DND-41 (cell line): Measurements from ENCODE around the gene UBL4B.

Source experiments
- ATAC-seq: fragments of 200-7000 bp; cut with Tn5 transposase; 3 replicates; pipeline ENCODE4 v1.9.1; 2021; ENCODE audit warnings: low read depth; ENCODE audit not compliant: insufficient read depth
- DNase-seq: peaks from one replicate; pipeline ENCODE4 v3.0.0-alpha.2; 2020
- H2AFZ ChIP-seq: 2 replicates; pipeline ENCODE4 v1.6.0; 2012; ENCODE audit warnings: low read depth, low read length
- H3K27ac ChIP-seq: 2 replicates; pipeline ENCODE4 v1.5.1; 2012; ENCODE audit warnings: low read length, inconsistent platforms
- H3K27me3 ChIP-seq: fragments of 200-600 bp; sonication (generic); 2 replicates; pipeline ENCODE4 v1.6.0; 2012; ENCODE audit warnings: low read length, mild to moderate bottlenecking, inconsistent platforms; ENCODE audit not compliant: insufficient read depth, poor library complexity
- H3K36me3 ChIP-seq: 2 replicates; pipeline ENCODE4 v1.5.1; 2012; ENCODE audit warnings: low read length, inconsistent platforms; ENCODE audit not compliant: insufficient read depth
- H3K4me1 ChIP-seq: 2 replicates; pipeline ENCODE4 v1.5.1; 2012; ENCODE audit warnings: mild to moderate bottlenecking, low read length; ENCODE audit not compliant: insufficient read depth
- H3K4me2 ChIP-seq: 2 replicates; pipeline ENCODE4 v1.6.0; 2012; ENCODE audit warnings: mild to moderate bottlenecking, moderate library complexity, low read length, inconsistent platforms; ENCODE audit not compliant: insufficient read depth
- H3K4me3 ChIP-seq, 2 experiments: fragments of 200-600 bp in 1 of 2; shearing (Covaris generic) in 1 of 2; 2 replicates each; pipeline ENCODE4 v1.5.1; 2012 to 2016; ENCODE audit warnings: inconsistent platforms in 2 of 2, low read length in 2 of 2, mild to moderate bottlenecking in 2 of 2, low read depth in 1 of 2, moderate library complexity in 1 of 2
- H3K79me2 ChIP-seq: 2 replicates; pipeline ENCODE4 v1.6.0; 2012; ENCODE audit warnings: low read length, inconsistent platforms; ENCODE audit not compliant: insufficient read depth
- H3K9ac ChIP-seq: 2 replicates; pipeline ENCODE4 v1.6.0; 2012; ENCODE audit warnings: low read depth, mild to moderate bottlenecking, inconsistent platforms, low read length, moderate library complexity
- H3K9me3 ChIP-seq: 2 replicates; pipeline ENCODE4 v1.5.1; 2012; ENCODE audit warnings: low read length, moderate library complexity, mild to moderate bottlenecking, inconsistent platforms; ENCODE audit not compliant: insufficient read depth, severe bottlenecking
- H4K20me1 ChIP-seq: 2 replicates; pipeline ENCODE4 v1.6.0; 2012; ENCODE audit warnings: low read length; ENCODE audit not compliant: insufficient read depth
- CTCF ChIP-seq: IDR thresholded peaks from 2 replicates; pipeline ENCODE4 v1.5.1; 2012; ENCODE audit warnings: borderline replicate concordance, low read length, moderate library complexity, mild to moderate bottlenecking; ENCODE audit not compliant: poor library complexity, severe bottlenecking; ENCODE audit errors: extremely low read depth
- EZH2 ChIP-seq: IDR thresholded peaks from 3 replicates; pipeline ENCODE4 v1.6.1; 2012; ENCODE audit warnings: borderline replicate concordance, low read depth, mild to moderate bottlenecking, moderate library complexity, low read length, inconsistent platforms; ENCODE audit not compliant: severe bottlenecking

UBL4B gene

GRCh38 chr1:110160538-110161100, 48.4 kb downstream of the UBL4B start:
- H3K9ac ChIP-seq, result no peak overlapping the region

GRCh38 chr1:110161165-110161564, 48.9 kb downstream of the UBL4B start:
- Histone ChIP-seq H3K9me3 (no peaks in the 10 kb centered on the region), H3K27me3 (peaks cover 9% of the 10 kb centered on the region), H3K4me3 (no peak overlapping the region), H3K4me2 (no peak overlapping the region), H4K20me1 (no peaks in the 10 kb centered on the region), H3K36me3 (no peaks in the 10 kb centered on the region), H2AFZ (no peak overlapping the region), H3K9ac (no peak overlapping the region), H3K27ac (no peak overlapping the region), H3K4me1 (no peaks in the 10 kb centered on the region), H3K79me2 (no peaks in the 10 kb centered on the region)
- no peak for DNase-seq
- TF ChIP-seq CTCF (no peak), EZH2 (no peak)
- no peak for ATAC-seq

More at GRCh38 chr1:110160538-110161100, 48.4 kb downstream of the UBL4B start:
- Histone ChIP-seq H3K4me1 (no peaks in the 10 kb centered on the region), H2AFZ (no peak overlapping the region), H3K27ac (no peak overlapping the region), H4K20me1 (no peaks in the 10 kb centered on the region), H3K4me2 (no peak overlapping the region), H3K4me3 (no peak overlapping the region), H3K9me3 (no peaks in the 10 kb centered on the region), H3K36me3 (no peaks in the 10 kb centered on the region), H3K79me2 (no peaks in the 10 kb centered on the region), H3K27me3 (peaks cover 9% of the 10 kb centered on the region)
- no peak for TF ChIP-seq CTCF
- TF ChIP-seq EZH2, result no peak
- ATAC-seq (peak; percentile 56), DNase-seq (no peak)

GRCh38 chr1:110161849-110162248, 49.6 kb downstream of the UBL4B start:
- Histone ChIP-seq H4K20me1 (no peaks in the 10 kb centered on the region), H2AFZ (no peak overlapping the region), H3K4me1 (no peaks in the 10 kb centered on the region), H3K36me3 (no peaks in the 10 kb centered on the region), H3K27me3 (peaks cover 9% of the 10 kb centered on the region), H3K79me2 (no peaks in the 10 kb centered on the region), H3K27ac (no peak overlapping the region), H3K4me2 (no peak overlapping the region), H3K4me3 (no peak overlapping the region), H3K9me3 (no peaks in the 10 kb centered on the region), H3K9ac (no peak overlapping the region)
- TF ChIP-seq CTCF (no peak), EZH2 (no peak)
- ATAC-seq, result no peak
- no peak for DNase-seq
